Hepatocyte (in vitro differentiated cells): ENCODE data around the gene OPN1SW. TPM values are rescaled to one million over a fixed set of nuclear protein-coding genes. Genes with fewer than 3 reads are reported as not detected.

ENCODE experiments used
- DNase-seq: peaks from one replicate; pipeline ENCODE4 v3.0.0-alpha.2; 2016; ENCODE audit warnings: low spot score
- H2AFZ ChIP-seq: fragments of 200-600 bp; sonication (generic); 2 replicates; pipeline ENCODE4 v1.6.0; 2016; ENCODE audit warnings: antibody characterized with exemption, mild to moderate bottlenecking
- H3K27ac ChIP-seq: fragments of 200-600 bp; sonication (generic); 2 replicates; pipeline ENCODE4 v1.5.1; 2016; ENCODE audit warnings: mild to moderate bottlenecking
- H3K27me3 ChIP-seq: fragments of 200-600 bp; sonication (generic); 2 replicates; pipeline ENCODE4 v1.6.1; 2016
- H3K36me3 ChIP-seq: fragments of 200-600 bp; sonication (generic); replicated peaks from 2 replicates; pipeline ENCODE4 v1.5.1; 2016; ENCODE audit warnings: low read depth; ENCODE audit not compliant: insufficient read depth
- H3K4me1 ChIP-seq: fragments of 200-600 bp; sonication (generic); 2 replicates; pipeline ENCODE4 v1.5.1; 2016; ENCODE audit warnings: mild to moderate bottlenecking, moderate library complexity; ENCODE audit not compliant: insufficient read depth
- H3K4me2 ChIP-seq: fragments of 200-600 bp; sonication (generic); 2 replicates; pipeline ENCODE4 v1.6.0; 2016
- H3K4me3 ChIP-seq: fragments of 200-600 bp; sonication (generic); 2 replicates; pipeline ENCODE4 v1.5.1; 2016; ENCODE audit warnings: mild to moderate bottlenecking
- H3K79me2 ChIP-seq: fragments of 200-600 bp; sonication (generic); 2 replicates; pipeline ENCODE4 v1.6.0; 2017; ENCODE audit warnings: mild to moderate bottlenecking
- H3K9me2 ChIP-seq: fragments of 200-600 bp; sonication (generic); replicated peaks from 2 replicates; pipeline ENCODE4 v1.6.0; 2017; ENCODE audit warnings: mild to moderate bottlenecking; ENCODE audit not compliant: insufficient read depth
- H3K9me3 ChIP-seq: fragments of 200-600 bp; sonication (generic); 2 replicates; pipeline ENCODE4 v1.5.1; 2016; ENCODE audit warnings: low read depth, mild to moderate bottlenecking
- H4K20me1 ChIP-seq: fragments of 200-600 bp; sonication (generic); 2 replicates; pipeline ENCODE4 v1.6.0; 2016; ENCODE audit warnings: mild to moderate bottlenecking; ENCODE audit not compliant: insufficient read depth, poor library complexity, severe bottlenecking
- EZH2 ChIP-seq: fragments of 200-600 bp; sonication (generic); IDR thresholded peaks from 2 replicates; pipeline ENCODE4 v1.6.1; 2016; ENCODE audit warnings: antibody characterized with exemption, mild to moderate bottlenecking, borderline replicate concordance
- EZH2phosphoT487 ChIP-seq: fragments of 200-600 bp; sonication (generic); IDR thresholded peaks from one replicate; pipeline ENCODE4 v1.6.1; 2018; ENCODE audit warnings: antibody characterized with exemption, mild to moderate bottlenecking, low read depth, moderate library complexity; ENCODE audit not compliant: unreplicated experiment, severe bottlenecking
- WGBS: methylation state at CpG from one replicate; pipeline ENCODE4 v1.1.6; 2016; ENCODE audit warnings: low lambda C conversion rate; ENCODE audit errors: missing lambda C conversion rate; 5-methylcytosine and 5-hydroxymethylcytosine counted together
- polyA plus RNA-seq: library from polyadenylated mRNA; unstranded; fragments of >200 nt; fragmentation: Nextera tagmentation; extraction: Ambion mirVana; gene quantifications from 2 replicates; pipeline ENCODE4 v1.2.1, GENCODE V29; 2016
- total RNA-seq: library from RNA; depleted of rRNA; stranded (reverse); fragments of >200 nt; gene quantifications from 2 replicates; pipeline ENCODE4 v1.2.3, GENCODE V29; 2014
- TF ChIP-seq, protein P1 (sequence below): fragments of 200-600 bp; sonication (generic); IDR thresholded peaks from 2 replicates; pipeline ENCODE4 v1.5.1; 2016; ENCODE audit warnings: antibody characterized with exemption, mild to moderate bottlenecking; ENCODE audit not compliant: poor library complexity

OPN1SW gene
- total and polyA plus RNA-seq, 2 experiments from 2014 or later = not detected

DNA sequence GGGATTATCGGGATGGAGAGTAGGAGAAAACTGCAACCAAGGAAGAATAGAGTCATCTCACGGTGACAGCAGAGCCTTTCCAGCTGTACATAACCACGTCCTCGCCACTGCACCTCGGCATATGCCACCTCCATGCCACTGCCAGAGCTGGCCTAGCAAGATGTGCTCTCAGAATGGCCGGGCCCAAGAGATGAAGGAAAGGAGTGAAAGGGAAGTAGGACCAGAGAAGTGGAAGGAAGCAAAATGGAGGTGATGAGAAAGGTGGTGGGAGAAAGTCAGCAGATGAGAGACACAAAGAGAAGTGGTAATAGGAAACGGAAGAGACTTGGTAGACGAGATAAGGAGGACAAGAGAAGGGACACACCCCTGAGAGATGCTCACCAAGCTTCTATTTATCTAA is 44.4 kb downstream of the OPN1SW start:
- Histone ChIP-seq H3K4me2 (no peak overlapping the region), H3K4me1 (no peaks in the 10 kb centered on the region), H3K27me3 (peaks cover 19% of the 10 kb centered on the region), H3K27ac (no peak overlapping the region), H3K36me3 (no peaks in the 10 kb centered on the region), H3K9me3 (no peaks in the 10 kb centered on the region), H2AFZ (no peak overlapping the region), H3K4me3 (no peak overlapping the region), H3K9me2 (no peaks in the 10 kb centered on the region), H3K79me2 (no peaks in the 10 kb centered on the region), H4K20me1 (no peaks in the 10 kb centered on the region)
- TF ChIP-seq EZH2phosphoT487 (no peak), EZH2 (no peak)
- TF ChIP-seq, protein P1, sequence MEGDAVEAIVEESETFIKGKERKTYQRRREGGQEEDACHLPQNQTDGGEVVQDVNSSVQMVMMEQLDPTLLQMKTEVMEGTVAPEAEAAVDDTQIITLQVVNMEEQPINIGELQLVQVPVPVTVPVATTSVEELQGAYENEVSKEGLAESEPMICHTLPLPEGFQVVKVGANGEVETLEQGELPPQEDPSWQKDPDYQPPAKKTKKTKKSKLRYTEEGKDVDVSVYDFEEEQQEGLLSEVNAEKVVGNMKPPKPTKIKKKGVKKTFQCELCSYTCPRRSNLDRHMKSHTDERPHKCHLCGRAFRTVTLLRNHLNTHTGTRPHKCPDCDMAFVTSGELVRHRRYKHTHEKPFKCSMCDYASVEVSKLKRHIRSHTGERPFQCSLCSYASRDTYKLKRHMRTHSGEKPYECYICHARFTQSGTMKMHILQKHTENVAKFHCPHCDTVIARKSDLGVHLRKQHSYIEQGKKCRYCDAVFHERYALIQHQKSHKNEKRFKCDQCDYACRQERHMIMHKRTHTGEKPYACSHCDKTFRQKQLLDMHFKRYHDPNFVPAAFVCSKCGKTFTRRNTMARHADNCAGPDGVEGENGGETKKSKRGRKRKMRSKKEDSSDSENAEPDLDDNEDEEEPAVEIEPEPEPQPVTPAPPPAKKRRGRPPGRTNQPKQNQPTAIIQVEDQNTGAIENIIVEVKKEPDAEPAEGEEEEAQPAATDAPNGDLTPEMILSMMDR = no peak
- no peak for DNase-seq
- 89% methylated on average over 8 of the region's 8 CpGs for WGBS

DNA sequence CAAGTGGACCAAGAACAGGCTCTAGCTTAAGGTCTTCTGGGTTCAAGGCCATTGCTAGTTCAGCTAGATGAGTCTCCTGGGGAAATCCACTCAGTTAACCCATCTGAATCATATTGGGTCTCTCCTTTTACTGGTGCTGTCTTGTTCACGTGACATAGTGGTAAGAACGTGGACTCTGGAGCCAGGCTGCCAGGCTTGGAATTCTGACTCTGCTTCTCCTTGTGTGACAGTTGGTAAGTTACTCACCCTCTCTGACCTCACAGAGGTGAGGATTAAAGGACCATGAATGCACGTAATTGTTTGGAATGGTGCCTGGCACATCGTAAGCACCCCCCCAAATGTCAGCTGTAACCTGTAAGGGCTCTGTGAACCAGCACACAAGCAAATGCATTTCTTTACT is 46.1 kb downstream of the OPN1SW start:
- Histone ChIP-seq H3K79me2 (no peaks in the 10 kb centered on the region), H3K9me3 (no peaks in the 10 kb centered on the region), H3K27ac (no peak overlapping the region), H3K36me3 (no peaks in the 10 kb centered on the region), H3K4me3 (no peak overlapping the region), H2AFZ (no peak overlapping the region), H3K4me2 (no peak overlapping the region), H3K9me2 (no peaks in the 10 kb centered on the region), H3K4me1 (no peaks in the 10 kb centered on the region), H3K27me3 (peaks cover 19% of the 10 kb centered on the region), H4K20me1 (no peaks in the 10 kb centered on the region)
- TF ChIP-seq, protein P1 = no peak
- WGBS = 86% methylated on average over 4 of the region's 4 CpGs
- DNase-seq = no peak

DNA sequence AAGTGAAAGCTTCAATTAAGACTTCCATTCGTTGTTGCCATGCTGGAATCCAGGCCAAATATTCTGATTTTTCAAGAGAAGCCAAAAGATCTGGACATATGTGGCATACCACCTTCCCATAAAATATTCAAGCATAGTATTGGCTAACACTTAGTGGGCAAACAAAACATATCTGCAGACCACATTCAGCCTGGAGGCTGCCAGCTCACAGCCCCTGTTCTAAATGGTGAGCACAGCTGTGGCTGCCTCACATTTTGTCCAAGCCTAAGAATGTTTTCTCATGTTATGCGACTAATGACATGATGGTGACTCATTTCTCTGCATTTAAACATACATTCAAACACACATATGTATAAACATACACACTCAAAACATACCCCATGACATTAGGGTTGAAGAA is 47.0 kb downstream of the OPN1SW start:
- H3K4me2 ChIP-seq = no peak overlapping the region
- WGBS = 84% methylated on average over 2 of the region's 2 CpGs

More for the DNA sequence above, 47.0 kb downstream of the OPN1SW start:
- Histone ChIP-seq H3K27me3 (peaks cover 17% of the 10 kb centered on the region), H3K27ac (no peak overlapping the region), H2AFZ (no peak overlapping the region), H3K9me3 (no peaks in the 10 kb centered on the region), H3K4me3 (no peak overlapping the region), H3K36me3 (no peaks in the 10 kb centered on the region), H3K4me1 (no peaks in the 10 kb centered on the region), H4K20me1 (no peaks in the 10 kb centered on the region), H3K79me2 (no peaks in the 10 kb centered on the region), H3K9me2 (no peaks in the 10 kb centered on the region)
- no peak for TF ChIP-seq EZH2phosphoT487
- TF ChIP-seq EZH2 = no peak
- TF ChIP-seq, protein P1 = no peak
- DNase-seq = no peak
